ENCODE results near the gene PCDHGA11.
"Not testable (repeated sequence)": the region's sequence is repeated elsewhere in the genome, so short reads cannot be mapped to it uniquely, and the experiment has no call there.

The PCDHGA11 gene

GRCh38 chr5:141420855-141421488, at the start of gene PCDHGA11:
Gene PCDHGA11, plus strand, starts transcription at chr5:141421051. Its CDS starts 177 bp downstream, at chr5:141421228.
- no peak for DNase-seq

- no peak for DNase-seq
These were observed 49.0 kb upstream of the PCDHGA11 start for GRCh38 chr5:141371572-141372475.

DNA sequence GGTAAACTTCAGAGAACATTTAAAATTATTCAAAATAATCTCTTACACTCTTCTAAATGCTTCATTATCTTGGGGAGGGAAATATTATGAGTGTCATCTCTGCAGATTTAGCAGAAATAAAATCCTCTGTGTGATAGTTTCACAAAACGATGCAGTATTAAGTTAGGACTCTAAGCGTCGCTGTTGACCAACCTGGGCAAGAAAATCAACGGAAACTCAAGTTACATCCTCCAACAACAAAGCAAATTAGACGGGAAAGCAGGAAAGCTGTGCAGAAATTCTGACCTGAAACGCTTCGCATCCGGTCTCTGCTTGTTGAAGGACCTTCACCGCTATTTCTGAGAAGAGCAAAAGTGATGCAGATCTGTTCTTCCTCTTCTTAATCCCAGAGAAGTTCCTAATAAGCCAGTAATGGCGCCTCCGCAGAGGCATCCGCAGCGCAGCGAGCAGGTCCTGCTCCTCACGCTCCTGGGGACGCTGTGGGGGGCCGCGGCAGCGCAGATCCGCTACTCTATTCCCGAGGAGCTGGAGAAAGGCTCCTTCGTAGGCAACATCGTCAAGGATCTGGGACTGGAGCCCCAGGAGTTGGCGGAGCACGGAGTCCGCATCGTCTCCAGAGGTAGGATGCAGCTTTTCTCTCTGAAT, 47.1 kb upstream of the PCDHGA11 start, which contains the start of gene PCDHGA6:
TSS of gene PCDHGA6 (plus strand) at position 219 of the 645 bp plus-strand sequence. CDS start at position 412, 193 bp downstream.
- DNase-seq: no peak

GRCh38 chr5:141374627-141375026, 46.2 kb upstream of the PCDHGA11 start:
- no peak for DNase-seq

- DNase-seq: not testable (repeated sequence)
These were observed 45.3 kb upstream of the PCDHGA11 start for GRCh38 chr5:141375444-141376155.

DNA sequence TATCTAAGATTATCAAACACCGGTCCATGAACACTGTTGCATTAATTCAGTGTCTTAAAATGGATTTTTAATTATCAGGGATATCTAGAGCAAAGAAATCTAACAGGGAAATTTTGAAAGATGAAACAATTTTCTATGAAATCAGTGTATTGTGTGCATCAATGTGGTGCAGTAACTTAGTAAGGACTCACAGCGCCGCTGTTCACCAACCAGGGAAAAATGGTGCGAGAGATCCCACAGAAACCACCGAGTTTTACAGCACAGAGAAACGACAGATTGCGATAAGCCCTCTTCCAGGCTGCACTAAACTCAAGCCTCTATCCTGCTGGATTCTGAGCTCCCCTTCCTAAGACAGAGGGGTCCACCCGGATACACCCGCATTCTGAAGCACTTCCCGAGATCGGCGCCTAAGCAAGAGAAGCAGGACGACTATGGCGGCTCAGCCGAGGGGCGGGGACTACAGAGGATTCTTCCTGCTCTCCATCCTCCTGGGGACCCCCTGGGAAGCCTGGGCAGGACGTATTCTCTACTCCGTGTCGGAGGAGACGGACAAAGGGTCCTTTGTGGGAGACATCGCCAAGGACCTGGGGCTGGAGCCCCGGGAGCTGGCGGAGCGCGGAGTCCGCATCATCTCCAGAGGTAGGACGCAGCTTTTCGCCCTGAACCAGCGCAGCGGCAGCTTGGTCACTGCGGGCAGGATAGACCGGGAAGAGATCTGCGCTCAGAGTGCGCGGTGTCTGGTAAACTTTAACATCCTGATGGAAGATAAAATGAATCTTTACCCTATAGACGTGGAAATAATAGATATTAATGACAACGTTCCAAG, 38.2 kb upstream of the PCDHGA11 start, which contains the start of gene PCDHGA7:
TSS of gene PCDHGA7 (plus strand) at position 274 of the 826 bp plus-strand sequence. CDS start at position 432, 158 bp downstream.
- no peak for DNase-seq

GRCh38 chr5:141383345-141383744, 37.5 kb upstream of the PCDHGA11 start:
- no peak for DNase-seq

- no peak for DNase-seq
These were observed 36.2 kb upstream of the PCDHGA11 start for GRCh38 chr5:141384471-141385267.

- DNase-seq: not testable (repeated sequence)
These were observed 33.1 kb upstream of the PCDHGA11 start, which contains the start of gene PCDHGB4 for GRCh38 chr5:141387557-141388311. Gene PCDHGB4, plus strand, starts transcription at chr5:141387698. Its CDS starts 187 bp downstream, at chr5:141387885.

DNA sequence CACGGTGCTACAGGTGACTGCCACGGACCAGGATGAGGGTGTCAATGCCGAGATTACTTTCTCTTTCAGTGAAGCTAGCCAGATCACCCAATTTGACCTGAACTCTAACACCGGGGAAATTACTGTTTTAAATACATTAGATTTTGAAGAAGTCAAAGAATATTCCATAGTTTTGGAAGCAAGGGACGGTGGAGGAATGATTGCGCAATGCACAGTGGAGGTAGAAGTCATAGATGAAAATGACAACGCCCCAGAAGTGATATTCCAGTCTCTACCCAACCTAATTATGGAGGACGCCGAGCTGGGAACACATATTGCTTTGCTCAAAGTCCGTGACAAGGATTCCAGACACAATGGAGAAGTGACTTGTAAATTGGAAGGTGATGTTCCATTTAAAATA, 32.2 kb upstream of the PCDHGA11 start:
- no peak for DNase-seq

DNA sequence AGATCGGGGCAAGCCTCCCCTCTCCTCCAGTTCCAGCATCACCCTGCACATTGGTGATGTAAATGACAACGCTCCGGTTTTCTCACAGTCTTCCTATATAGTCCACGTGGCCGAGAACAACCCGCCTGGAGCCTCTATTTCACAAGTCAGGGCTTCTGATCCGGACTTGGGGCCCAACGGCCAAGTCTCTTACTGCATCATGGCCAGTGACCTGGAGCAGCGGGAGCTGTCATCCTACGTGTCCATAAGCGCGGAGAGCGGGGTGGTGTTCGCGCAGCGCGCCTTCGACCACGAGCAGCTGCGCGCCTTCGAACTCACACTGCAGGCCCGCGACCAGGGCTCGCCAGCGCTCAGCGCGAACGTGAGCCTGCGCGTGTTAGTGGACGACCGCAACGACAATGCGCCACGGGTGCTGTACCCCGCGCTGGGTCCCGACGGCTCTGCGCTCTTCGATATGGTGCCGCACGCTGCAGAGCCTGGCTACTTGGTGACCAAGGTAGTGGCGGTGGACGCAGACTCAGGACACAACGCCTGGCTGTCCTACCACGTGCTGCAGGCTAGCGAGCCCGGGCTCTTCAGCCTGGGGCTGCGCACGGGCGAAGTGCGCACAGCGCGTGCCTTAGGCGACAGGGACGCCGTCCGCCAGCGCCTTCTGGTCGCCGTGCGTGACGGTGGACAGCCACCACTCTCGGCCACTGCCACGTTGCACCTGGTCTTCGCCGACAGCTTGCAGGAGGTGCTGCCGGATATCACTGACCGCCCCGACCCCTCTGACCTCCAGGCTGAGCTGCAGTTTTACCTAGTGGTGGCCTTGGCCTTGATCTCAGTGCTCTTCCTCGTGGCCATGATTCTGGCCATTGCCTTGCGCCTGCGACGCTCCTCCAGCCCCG, 31.5 kb upstream of the PCDHGA11 start:
- DNase-seq: no peak

- DNase-seq: no peak
These were observed 28.2 kb upstream of the PCDHGA11 start, which contains the start of gene PCDHGA8 for GRCh38 chr5:141392429-141393198. Gene PCDHGA8, plus strand, starts transcription at chr5:141392633. Its CDS starts 181 bp downstream, at chr5:141392814.

DNA sequence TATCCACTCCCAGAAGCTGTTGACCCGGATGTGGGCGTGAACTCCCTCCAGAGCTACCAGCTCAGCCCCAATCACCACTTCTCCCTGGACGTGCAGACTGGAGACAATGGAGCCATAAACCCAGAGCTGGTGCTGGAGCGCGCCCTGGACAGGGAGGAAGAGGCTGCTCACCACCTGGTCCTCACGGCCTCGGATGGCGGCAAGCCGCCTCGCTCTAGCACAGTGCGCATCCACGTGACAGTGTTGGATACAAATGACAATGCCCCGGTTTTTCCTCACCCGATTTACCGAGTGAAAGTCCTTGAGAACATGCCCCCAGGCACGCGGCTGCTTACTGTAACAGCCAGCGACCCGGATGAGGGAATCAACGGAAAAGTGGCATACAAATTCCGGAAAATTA, 27.6 kb upstream of the PCDHGA11 start:
- no peak for DNase-seq

- DNase-seq: not testable (repeated sequence)
These were observed 26.3 kb upstream of the PCDHGA11 start for GRCh38 chr5:141394401-141395187.

- not testable (repeated sequence) for DNase-seq
These were observed 22.9 kb upstream of the PCDHGA11 start, which contains the start of gene PCDHGB5 for GRCh38 chr5:141397756-141398551. Gene PCDHGB5, plus strand, starts transcription at chr5:141397947. Its CDS starts 181 bp downstream, at chr5:141398128.

Data from hypothalamus (tissue), 51 donors.